ENCODE measurements around the gene ENTPD8. TPM values are rescaled to one million over a fixed set of nuclear protein-coding genes. Genes with fewer than 3 reads are reported as not detected.
"Not testable (repeated sequence)": the region's sequence is repeated elsewhere in the genome, so short reads cannot be mapped to it uniquely, and the experiment has no call there.

The ENTPD8 gene
- total RNA-seq, 2 donors from 2014 or later = not detected

DNA sequence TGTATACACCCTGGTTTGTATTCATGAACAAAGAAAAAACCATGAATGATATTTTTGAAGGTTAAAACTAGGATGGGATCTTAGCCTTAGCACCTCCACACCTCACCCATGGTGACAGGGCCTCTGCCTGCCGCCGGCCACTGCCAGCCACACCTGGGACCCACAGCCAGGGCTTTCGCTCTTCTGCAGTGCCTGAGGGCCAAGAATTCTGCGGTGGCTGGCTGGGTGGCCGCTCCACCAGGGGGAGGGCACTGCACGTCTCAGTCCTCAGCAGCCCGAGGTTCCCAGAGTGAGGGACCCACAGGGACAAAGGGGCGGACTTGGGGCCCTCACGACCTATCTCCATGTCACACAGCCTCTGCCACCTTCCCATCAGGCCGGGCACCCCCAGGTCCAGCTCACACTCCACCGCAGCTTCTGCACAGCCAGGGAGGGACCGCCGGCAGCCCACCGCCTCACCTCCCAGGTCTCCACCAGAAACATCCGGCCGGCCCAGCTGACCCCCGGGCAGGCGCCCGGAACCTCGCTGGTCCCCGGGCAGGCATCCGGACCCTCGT, 25.1 kb downstream of the ENTPD8 start:
- DNase-seq (ENCODE audit: low spot score in 2 of 2) (no peak), ATAC-seq (no peak)
- H3K36me3 Mint-ChIP-seq = no peaks in the 10 kb centered on the region
- no peaks in the 10 kb centered on the region for H3K9me3 Mint-ChIP-seq
- no peak overlapping the region for H3K27ac Mint-ChIP-seq

DNA sequence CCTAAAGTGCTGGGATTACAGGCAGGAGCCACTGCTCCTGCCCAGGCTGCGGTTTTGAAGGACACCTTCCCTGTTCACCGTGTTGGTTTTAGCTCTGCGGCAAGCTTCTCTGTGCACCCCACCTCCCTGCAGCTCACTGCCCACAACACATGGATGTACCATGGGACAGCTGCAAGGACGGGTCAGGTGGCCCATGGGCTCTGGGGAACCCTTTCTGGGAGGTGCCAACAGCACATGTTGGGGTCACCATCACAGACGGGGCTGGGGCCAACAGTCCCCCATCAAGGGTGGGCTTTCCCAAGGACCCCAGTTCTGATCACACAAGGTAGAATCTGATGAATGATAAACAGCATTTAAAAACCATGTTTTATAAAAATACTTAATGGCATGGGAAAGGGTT, 25.7 kb downstream of the ENTPD8 start:
- Mint-ChIP-seq H3K36me3 (no peaks in the 10 kb centered on the region), H3K9me3 (no peaks in the 10 kb centered on the region), H3K27ac (no peak overlapping the region)
- ATAC-seq (no peak), DNase-seq (ENCODE audit: low spot score in 2 of 2) (no peak)

DNA sequence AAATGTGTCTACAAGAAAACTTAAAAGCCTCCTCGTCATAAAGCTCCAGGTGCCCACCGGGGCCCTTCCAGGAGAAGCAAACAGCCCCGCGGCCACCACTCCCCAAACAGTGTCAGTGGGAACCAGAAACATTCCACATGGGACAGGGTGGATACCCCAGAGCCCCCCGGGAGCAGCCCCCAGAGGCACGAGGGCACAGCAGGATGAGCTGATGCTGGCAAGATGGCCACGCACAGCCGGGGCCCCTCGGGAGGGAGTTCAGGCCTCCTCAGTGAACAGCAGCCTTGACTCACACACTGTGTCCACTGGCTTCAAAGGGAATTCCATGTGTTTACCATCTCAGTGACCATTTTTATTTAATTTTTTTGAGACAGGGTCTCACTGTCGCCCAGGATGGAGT, 28.7 kb downstream of the ENTPD8 start:
- no peak for ATAC-seq
- Mint-ChIP-seq H3K36me3 (no peaks in the 10 kb centered on the region), H3K9me3 (no peaks in the 10 kb centered on the region), H3K27ac (no peak overlapping the region)
- no peak for DNase-seq (ENCODE audit: low spot score in 2 of 2)

- no peaks in the 10 kb centered on the region for H3K36me3 Mint-ChIP-seq
- no peaks in the 10 kb centered on the region for H3K9me3 Mint-ChIP-seq
- peak in 1 of 2 donors; percentile 73 for DNase-seq (ENCODE audit: low spot score in 2 of 2)
- ATAC-seq = peak in 1 of 2 donors; percentile 82
- no peak overlapping the region for H3K27ac Mint-ChIP-seq
Observed at GRCh38 chr9:137411645-137412380, 29.3 kb downstream of the ENTPD8 start.

- no peak overlapping the region for H3K27ac Mint-ChIP-seq
- DNase-seq (ENCODE audit: low spot score in 2 of 2) (no peak), ATAC-seq (no peak)
- no peaks in the 10 kb centered on the region for H3K9me3 Mint-ChIP-seq
- no peaks in the 10 kb centered on the region for H3K36me3 Mint-ChIP-seq
Observed at GRCh38 chr9:137411260-137411644, 29.9 kb downstream of the ENTPD8 start.

DNA sequence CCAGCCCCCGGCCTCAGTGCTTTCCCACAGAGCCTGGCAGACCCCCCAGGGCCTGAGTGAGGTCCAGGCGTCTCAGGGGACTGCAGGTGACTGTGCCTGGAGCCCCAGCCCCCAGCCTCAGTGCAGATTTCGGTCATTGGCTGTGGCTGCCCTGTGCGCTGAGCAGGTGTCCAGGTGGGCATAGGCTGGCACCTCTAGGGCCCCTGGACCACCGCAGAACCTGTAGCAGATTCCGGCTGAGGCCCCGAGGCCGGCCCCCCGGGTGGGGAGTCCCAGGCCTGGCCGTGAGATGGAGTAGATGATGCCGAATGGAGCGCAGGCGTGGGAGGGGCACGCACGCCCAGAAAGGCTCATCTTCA, 30.3 kb downstream of the ENTPD8 start:
- DNase-seq (ENCODE audit: low spot score in 2 of 2) (no peak), ATAC-seq (no peak)
- Mint-ChIP-seq H3K36me3 (no peaks in the 10 kb centered on the region), H3K9me3 (no peaks in the 10 kb centered on the region), H3K27ac (no peak overlapping the region)

GRCh38 chr9:137410236-137410890, 30.8 kb downstream of the ENTPD8 start:
- not testable (repeated sequence) for ATAC-seq; H3K36me3 Mint-ChIP-seq; DNase-seq (ENCODE audit: low spot score in 2 of 2); H3K27ac Mint-ChIP-seq; H3K9me3 Mint-ChIP-seq

DNA sequence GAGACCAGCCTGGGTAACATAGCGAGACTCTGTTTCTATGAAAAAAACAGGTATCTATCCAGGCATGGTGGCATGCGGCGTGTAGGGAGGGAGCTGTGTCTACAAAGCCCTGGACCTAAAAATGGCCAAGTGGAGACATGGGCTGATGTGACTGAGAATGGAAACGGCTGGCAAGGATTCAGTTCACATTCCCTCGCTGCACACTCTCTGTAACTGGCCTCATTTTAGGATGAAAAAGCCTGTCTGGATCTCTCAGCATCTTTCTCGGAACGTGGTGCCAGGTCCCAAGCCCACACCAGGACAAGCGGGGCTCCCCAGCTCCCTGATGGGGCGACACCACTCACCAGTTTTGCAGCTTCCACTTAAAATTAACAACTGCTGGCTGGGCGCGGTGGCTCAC, 31.6 kb downstream of the ENTPD8 start:
- ATAC-seq (no peak), DNase-seq (ENCODE audit: low spot score in 2 of 2) (no peak)
- H3K36me3 Mint-ChIP-seq = no peaks in the 10 kb centered on the region
- no peaks in the 10 kb centered on the region for H3K9me3 Mint-ChIP-seq
- H3K27ac Mint-ChIP-seq = no peak overlapping the region

GRCh38 chr9:137408651-137409405, 32.3 kb downstream of the ENTPD8 start:
- ATAC-seq (no peak), DNase-seq (ENCODE audit: low spot score in 2 of 2) (no peak)
- Mint-ChIP-seq H3K27ac (no peak overlapping the region), H3K36me3 (no peaks in the 10 kb centered on the region), H3K9me3 (no peaks in the 10 kb centered on the region)

DNA sequence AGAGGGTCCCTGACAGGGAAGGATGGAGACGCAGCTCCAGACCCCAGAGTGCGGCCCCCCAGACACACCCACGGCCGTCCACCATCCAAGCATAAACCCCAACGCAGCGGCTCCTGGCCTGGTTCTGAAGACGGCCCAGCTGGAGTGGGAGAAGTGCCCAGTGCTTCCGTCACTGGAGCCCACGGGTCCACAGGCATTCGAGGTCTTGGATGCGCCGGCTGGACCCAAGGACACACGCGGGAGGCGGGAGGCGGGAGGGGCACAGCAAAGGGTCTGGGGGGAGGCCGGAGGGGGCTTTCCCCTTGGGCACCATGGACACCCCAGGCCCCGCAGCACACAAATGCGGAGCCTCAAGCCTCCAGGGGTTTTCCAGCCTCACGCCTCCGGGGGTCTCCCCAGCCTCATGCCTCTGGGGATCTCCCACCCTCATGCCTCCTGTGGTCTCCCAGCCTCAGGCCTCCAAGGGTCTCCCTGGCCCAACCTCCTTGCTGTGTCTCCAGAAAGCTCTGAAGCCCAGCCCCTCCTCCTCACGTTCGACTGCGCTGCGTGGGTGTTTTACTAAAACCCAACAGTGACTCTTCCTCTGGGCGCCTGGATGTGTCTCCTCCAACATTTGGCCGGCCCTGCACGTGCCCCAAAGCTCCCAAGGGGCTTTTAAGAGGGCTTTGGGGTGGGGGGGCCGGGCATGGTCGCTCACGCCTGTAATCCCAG, 33.4 kb downstream of the ENTPD8 start:
- ATAC-seq (no peak), DNase-seq (ENCODE audit: low spot score in 2 of 2) (no peak)
- Mint-ChIP-seq H3K9me3 (no peaks in the 10 kb centered on the region), H3K36me3 (peaks cover 0 to 1% of the 10 kb centered on the region in 2 donors), H3K27ac (no peak overlapping the region)

DNA sequence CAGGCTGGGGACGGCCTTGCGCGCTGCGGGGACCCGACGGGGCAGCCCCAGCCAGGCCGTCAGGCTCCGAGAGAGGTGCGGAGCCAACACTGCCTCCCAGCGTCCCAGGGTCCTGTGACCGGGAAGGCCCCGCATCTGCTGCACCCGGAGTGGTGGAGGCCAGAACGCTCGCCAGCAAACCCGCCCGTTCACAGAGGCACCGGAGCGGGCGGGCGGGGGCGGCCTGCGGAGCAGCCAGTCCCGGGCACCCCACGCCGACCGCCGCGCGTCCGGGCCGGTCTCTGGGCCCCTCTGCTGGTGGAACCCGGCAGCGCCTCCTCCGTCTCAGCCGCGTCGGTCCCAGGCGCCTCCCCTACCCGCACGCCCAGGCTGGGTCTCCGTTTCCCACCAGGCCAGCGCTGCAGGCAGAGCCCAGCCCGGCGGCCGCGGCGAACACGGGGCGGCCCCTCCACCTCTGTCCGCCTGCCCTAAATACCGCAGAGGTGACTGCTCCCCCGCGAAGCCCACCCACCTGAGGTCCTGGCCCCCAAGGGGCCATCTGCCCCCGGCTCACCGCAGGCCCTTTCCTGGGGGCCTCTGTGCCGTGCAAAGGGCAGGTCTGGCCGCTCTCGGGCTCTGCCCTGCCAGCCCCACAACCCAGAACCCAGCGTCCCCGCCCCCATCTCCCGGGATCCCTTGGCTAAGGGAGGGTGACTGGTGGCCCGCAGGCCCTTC, 34.1 kb downstream of the ENTPD8 start:
- peak; percentile 76 to 96 for ATAC-seq
- peak; percentile 67 to 81 for DNase-seq (ENCODE audit: low spot score in 2 of 2)
- H3K9me3 Mint-ChIP-seq = peaks cover 0 to 4% of the 10 kb centered on the region in 2 donors
- peaks cover 0 to 8% of the 10 kb centered on the region in 2 donors for H3K36me3 Mint-ChIP-seq
- no peak overlapping the region for H3K27ac Mint-ChIP-seq

DNA sequence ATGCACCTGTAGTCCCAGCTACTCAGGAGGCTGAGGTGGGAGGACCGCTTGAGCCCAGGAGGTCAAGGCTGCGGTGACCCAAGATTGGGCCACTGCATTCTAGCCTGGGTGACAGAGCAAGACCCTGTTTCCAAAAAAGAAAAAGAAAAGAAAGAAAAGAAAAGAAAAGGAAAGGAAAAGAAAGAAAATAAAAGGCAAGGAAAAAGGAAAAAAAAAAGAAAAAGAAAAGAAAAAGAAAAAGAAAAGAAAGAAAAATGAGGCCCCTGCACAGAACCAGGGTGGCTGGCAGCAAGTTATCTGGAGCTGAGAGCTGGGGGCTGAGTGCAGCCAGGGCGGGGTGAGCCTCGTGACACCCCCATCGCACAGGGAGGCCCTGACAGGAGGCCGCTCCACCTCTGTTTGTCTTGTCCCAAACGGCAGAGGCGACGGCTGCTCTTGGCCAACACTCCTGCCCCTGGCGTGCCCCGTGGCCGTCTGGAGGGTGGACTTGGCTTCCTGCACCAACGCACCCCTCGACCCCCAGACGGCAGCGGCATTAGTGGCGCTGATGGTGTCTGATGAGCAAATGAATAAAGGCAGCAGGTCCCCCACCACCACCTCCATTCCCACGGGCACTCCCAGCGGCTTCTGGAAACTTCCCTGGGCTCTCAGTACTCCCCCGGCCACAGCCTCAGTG, 34.9 kb downstream of the ENTPD8 start:
- peaks cover 0 to 4% of the 10 kb centered on the region in 2 donors for H3K9me3 Mint-ChIP-seq
- DNase-seq (ENCODE audit: low spot score in 2 of 2) (no peak), ATAC-seq (no peak)
- no peak overlapping the region for H3K27ac Mint-ChIP-seq
- H3K36me3 Mint-ChIP-seq = peaks cover 0 to 10% of the 10 kb centered on the region in 2 donors

- peaks cover 0 to 10% of the 10 kb centered on the region in 2 donors for H3K36me3 Mint-ChIP-seq
- H3K27ac Mint-ChIP-seq = no peak overlapping the region
- DNase-seq (ENCODE audit: low spot score in 2 of 2) (no peak), ATAC-seq (no peak)
- H3K9me3 Mint-ChIP-seq = peaks cover 0 to 4% of the 10 kb centered on the region in 2 donors
Observed at GRCh38 chr9:137405677-137406081, 35.5 kb downstream of the ENTPD8 start.

DNA sequence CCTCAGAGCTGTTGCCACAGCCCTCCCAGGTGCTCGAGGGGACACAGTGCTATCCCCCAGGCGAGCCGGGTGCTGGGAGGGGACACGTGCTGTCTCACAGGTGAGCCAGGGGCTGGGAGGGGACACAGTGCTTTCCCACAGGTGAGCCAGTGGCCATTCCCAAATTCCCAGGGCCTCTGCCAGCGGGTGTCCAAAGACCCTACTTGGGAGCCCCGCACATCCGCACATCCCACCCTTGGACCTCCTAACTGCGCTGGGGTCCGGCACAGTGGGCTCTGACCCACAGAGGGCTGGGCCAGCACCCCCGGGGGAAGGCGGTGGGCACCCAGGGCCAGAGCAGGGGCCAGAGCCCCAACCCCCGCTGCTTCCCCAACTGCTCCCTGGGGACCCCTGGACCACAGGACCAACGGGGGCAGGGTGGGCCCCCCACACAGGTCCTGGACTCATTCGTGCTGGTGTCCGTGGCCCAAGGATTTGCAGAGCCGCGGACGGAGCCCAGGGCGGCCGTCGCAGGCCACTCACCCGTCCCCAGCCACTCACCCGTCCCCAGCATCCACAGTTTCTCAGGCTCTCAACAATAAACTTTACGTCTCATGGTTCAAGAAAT, 36.1 kb downstream of the ENTPD8 start:
- Mint-ChIP-seq H3K9me3 (peaks cover 0 to 4% of the 10 kb centered on the region in 2 donors), H3K36me3 (peaks cover 0 to 15% of the 10 kb centered on the region in 2 donors), H3K27ac (no peak overlapping the region)
- DNase-seq (ENCODE audit: low spot score in 2 of 2) (no peak), ATAC-seq (no peak)

DNA sequence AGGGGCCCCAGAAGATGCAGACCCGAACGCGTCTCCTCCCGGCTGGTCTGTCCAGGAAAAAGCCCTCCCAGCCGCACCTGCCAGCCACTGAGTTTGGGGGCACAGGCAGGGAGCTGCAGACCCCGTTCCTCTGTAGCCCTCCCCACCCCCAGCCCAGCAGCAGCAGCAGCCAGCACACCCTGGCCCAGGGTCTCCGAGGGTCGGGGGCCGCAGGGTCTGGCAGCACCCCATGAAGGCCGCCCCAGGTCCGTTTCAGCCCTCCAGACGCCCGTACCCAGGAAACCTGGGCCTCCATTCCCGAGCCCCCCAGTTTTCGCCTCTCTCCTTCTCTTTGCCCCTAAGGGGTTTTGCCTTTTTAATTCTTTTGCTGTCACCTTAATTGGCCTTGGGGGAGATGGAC, 37.9 kb downstream of the ENTPD8 start:
- DNase-seq (ENCODE audit: low spot score in 2 of 2) (no peak), ATAC-seq (no peak)
- H3K9me3 Mint-ChIP-seq = peaks cover 0 to 4% of the 10 kb centered on the region in 2 donors
- H3K27ac Mint-ChIP-seq = no peak overlapping the region
- H3K36me3 Mint-ChIP-seq = peaks cover 0 to 26% of the 10 kb centered on the region in 2 donors

Data from activated naive CD4-positive, alpha-beta T cell treated with anti-CD3 and anti-CD28 coated beads, Interleukin-2, amount 50 U/mL, for 72 hours (primary cell).